ENCODE measurements around the gene PSG6.

- TF ChIP-seq CTCF (conservative IDR thresholded peaks at IDR 0.05 in 1 of 2, IDR thresholded peaks at IDR 0.05 in 1 of 2; ENCODE audit: low read depth in 1 of 2, low read length in 2 of 2) = no peak
- no peak for TF ChIP-seq EZH2 (IDR thresholded peaks at IDR 0.05; ENCODE audit: low read length, missing control alignments)
Measured at GRCh38 chr19:42879613-42880012, 38.1 kb downstream of the PSG6 start, which contains the start of gene PSG1.
